ENCODE results near the gene TEX30.

DNA sequence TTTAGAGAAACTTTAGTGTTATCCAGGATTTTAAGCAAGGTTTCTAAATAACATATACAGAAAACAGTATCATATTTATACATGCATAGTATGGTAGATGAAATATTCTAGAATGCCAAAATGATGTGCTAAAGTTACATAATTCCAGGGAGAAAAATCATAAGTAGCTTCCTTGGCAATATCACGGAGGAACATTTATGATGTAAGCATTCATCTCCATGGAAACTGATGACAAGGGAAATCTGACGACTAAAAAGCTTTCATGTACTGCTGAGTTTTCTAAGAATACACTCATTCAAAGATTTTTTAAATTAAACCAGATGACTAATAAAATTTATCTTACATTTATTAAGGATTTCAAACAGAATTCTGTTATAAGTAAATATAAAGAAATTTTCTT, 4.7 kb downstream of the TEX30 start:
- TF ChIP-seq, protein P1, sequence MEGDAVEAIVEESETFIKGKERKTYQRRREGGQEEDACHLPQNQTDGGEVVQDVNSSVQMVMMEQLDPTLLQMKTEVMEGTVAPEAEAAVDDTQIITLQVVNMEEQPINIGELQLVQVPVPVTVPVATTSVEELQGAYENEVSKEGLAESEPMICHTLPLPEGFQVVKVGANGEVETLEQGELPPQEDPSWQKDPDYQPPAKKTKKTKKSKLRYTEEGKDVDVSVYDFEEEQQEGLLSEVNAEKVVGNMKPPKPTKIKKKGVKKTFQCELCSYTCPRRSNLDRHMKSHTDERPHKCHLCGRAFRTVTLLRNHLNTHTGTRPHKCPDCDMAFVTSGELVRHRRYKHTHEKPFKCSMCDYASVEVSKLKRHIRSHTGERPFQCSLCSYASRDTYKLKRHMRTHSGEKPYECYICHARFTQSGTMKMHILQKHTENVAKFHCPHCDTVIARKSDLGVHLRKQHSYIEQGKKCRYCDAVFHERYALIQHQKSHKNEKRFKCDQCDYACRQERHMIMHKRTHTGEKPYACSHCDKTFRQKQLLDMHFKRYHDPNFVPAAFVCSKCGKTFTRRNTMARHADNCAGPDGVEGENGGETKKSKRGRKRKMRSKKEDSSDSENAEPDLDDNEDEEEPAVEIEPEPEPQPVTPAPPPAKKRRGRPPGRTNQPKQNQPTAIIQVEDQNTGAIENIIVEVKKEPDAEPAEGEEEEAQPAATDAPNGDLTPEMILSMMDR (IDR thresholded peaks at IDR 0.05): no peak
- TF ChIP-seq POLR2A (IDR thresholded peaks at IDR 0.05): no peak

Data from lower leg skin (tissue), 3 donors.